Keratinocyte (primary cell): ENCODE results near the gene DHRS12.

Source experiments
- CTCF ChIP-seq, 3 experiments: IDR thresholded peaks in 1 of 3; conservative IDR thresholded peaks in 1 of 3; optimal IDR thresholded peaks in 1 of 3; 2 replicates in 2 of 3; 3 replicates in 1 of 3; pipeline versions ENCODE3 to v1.5.1; 2011; ENCODE audit warnings: low read length in 3 of 3, mild to moderate bottlenecking in 3 of 3, moderate library complexity in 2 of 3, control low read depth in 1 of 3, inconsistent platforms in 1 of 3; ENCODE audit not compliant: insufficient read depth in 2 of 3; ENCODE audit errors: extremely low read depth in 1 of 3
- EZH2 ChIP-seq: IDR thresholded peaks from one replicate; pipeline ENCODE4 v1.6.1; 2012; ENCODE audit warnings: inconsistent platforms, mild to moderate bottlenecking, low read length, moderate library complexity

GRCh38 chr13:51807041-51807440 lies 3.1 kb upstream of the DHRS12 start:
- TF ChIP-seq CTCF (optimal IDR thresholded peaks at IDR 0.05 in 1 of 3, IDR thresholded peaks at IDR 0.05 in 1 of 3, conservative IDR thresholded peaks at IDR 0.05 in 1 of 3; ENCODE audit: extremely low read depth in 1 of 3, insufficient read depth in 2 of 3, low read length in 3 of 3) (no peak), EZH2 (no peak)
